Ishikawa (cell line): ENCODE measurements around the gene GPC6.

Source experiments
- CEBPB ChIP-seq: IDR thresholded peaks from 2 replicates; pipeline ENCODE4 v1.6.1; 2012
- CREB1 ChIP-seq: IDR thresholded peaks from 2 replicates; pipeline ENCODE4 v1.6.1; 2012; ENCODE audit warnings: low read depth
- EGR1 ChIP-seq: IDR thresholded peaks from 2 replicates; pipeline ENCODE4 v1.6.1; 2012
- EP300 ChIP-seq: IDR thresholded peaks from 2 replicates; pipeline ENCODE4 v1.6.1; 2012; ENCODE audit warnings: borderline replicate concordance
- FOXM1 ChIP-seq: IDR thresholded peaks from 2 replicates; pipeline ENCODE4 v1.6.1; 2012; ENCODE audit warnings: low read depth, borderline replicate concordance
- NFIC ChIP-seq: IDR thresholded peaks from 2 replicates; pipeline ENCODE4 v1.6.1; 2012
- RAD21 ChIP-seq: IDR thresholded peaks from 2 replicates; pipeline ENCODE4 v1.6.1; 2012; ENCODE audit warnings: low read depth
- TAF1 ChIP-seq: IDR thresholded peaks from 2 replicates; pipeline ENCODE4 v1.6.1; 2012; ENCODE audit warnings: low read depth, mild to moderate bottlenecking
- TCF12 ChIP-seq: IDR thresholded peaks from 2 replicates; pipeline ENCODE4 v1.6.1; 2012; ENCODE audit warnings: low read depth
- TEAD4 ChIP-seq: IDR thresholded peaks from 2 replicates; pipeline ENCODE4 v1.6.1; 2012
- YY1 ChIP-seq: IDR thresholded peaks from 2 replicates; pipeline ENCODE4 v1.6.1; 2012; ENCODE audit warnings: low read depth
- ZBTB7A ChIP-seq: IDR thresholded peaks from 2 replicates; pipeline ENCODE4 v1.6.1; 2012; ENCODE audit warnings: low read depth
- TF ChIP-seq, protein P1 (sequence below): IDR thresholded peaks from 2 replicates; pipeline ENCODE4 v1.6.1; 2012
- TF ChIP-seq, protein P2 (sequence below): IDR thresholded peaks from 2 replicates; pipeline ENCODE4 v1.6.1; 2012
- TF ChIP-seq, protein P3 (sequence below): IDR thresholded peaks from 2 replicates; pipeline ENCODE4 v1.6.1; 2012; ENCODE audit warnings: low read depth, mild to moderate bottlenecking

Gene GPC6

DNA sequence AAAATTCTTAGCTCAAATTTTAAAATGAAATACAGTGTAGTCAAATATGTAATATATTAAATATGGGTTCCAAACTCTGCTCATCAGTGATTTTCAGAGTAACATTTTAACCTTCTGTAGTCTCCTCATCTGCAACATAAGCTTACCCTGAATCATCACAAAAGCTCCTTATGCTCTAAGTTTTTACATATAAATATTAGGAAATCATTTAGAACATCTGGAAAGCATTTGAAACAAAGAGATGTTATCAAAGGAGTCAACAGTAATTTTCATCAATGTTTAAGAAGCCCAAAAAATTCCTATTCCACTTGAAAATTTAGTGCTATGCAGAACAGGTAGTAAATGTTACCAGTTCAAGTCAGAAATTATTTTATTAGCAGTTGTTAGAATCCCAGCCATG lies 1028.1 kb downstream of the GPC6 start:
- TF ChIP-seq FOXM1 (no peak), YY1 (no peak), TAF1 (no peak), TEAD4 (no peak), CREB1 (no peak), EGR1 (no peak), EP300 (no peak), NFIC (no peak), TCF12 (no peak), ZBTB7A (no peak), RAD21 (no peak), CEBPB (no peak)
- TF ChIP-seq, protein P1, sequence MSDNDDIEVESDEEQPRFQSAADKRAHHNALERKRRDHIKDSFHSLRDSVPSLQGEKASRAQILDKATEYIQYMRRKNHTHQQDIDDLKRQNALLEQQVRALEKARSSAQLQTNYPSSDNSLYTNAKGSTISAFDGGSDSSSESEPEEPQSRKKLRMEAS: no peak
- TF ChIP-seq, protein P2, sequence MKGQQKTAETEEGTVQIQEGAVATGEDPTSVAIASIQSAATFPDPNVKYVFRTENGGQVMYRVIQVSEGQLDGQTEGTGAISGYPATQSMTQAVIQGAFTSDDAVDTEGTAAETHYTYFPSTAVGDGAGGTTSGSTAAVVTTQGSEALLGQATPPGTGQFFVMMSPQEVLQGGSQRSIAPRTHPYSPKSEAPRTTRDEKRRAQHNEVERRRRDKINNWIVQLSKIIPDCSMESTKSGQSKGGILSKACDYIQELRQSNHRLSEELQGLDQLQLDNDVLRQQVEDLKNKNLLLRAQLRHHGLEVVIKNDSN: no peak
- TF ChIP-seq, protein P3, sequence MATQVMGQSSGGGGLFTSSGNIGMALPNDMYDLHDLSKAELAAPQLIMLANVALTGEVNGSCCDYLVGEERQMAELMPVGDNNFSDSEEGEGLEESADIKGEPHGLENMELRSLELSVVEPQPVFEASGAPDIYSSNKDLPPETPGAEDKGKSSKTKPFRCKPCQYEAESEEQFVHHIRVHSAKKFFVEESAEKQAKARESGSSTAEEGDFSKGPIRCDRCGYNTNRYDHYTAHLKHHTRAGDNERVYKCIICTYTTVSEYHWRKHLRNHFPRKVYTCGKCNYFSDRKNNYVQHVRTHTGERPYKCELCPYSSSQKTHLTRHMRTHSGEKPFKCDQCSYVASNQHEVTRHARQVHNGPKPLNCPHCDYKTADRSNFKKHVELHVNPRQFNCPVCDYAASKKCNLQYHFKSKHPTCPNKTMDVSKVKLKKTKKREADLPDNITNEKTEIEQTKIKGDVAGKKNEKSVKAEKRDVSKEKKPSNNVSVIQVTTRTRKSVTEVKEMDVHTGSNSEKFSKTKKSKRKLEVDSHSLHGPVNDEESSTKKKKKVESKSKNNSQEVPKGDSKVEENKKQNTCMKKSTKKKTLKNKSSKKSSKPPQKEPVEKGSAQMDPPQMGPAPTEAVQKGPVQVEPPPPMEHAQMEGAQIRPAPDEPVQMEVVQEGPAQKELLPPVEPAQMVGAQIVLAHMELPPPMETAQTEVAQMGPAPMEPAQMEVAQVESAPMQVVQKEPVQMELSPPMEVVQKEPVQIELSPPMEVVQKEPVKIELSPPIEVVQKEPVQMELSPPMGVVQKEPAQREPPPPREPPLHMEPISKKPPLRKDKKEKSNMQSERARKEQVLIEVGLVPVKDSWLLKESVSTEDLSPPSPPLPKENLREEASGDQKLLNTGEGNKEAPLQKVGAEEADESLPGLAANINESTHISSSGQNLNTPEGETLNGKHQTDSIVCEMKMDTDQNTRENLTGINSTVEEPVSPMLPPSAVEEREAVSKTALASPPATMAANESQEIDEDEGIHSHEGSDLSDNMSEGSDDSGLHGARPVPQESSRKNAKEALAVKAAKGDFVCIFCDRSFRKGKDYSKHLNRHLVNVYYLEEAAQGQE: no peak

DNA sequence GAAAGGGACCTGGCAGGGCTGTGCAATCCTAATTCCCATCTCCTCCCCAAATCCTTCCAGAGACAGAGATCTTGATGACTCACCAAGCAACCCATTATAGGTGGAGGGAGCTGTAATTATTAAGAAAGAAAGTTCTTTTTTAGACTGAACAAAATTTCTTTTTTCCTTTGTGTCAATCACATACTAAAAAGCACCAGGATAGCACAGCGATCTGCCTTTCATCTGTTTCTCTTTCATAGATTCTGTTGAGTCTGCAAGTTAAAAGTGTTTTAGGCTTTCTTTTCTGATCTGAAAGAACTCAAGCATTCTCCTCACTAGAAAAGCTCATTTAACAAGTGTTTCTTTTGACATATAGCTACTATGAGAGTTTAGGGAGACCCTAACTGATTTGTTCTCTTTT lies 1030.1 kb downstream of the GPC6 start:
- TF ChIP-seq, protein P2: no peak
- no peak for TF ChIP-seq TCF12
- TF ChIP-seq, protein P1: no peak
- no peak for TF ChIP-seq YY1
- no peak for TF ChIP-seq FOXM1
- TF ChIP-seq CEBPB: no peak
- TF ChIP-seq TEAD4: no peak
- no peak for TF ChIP-seq TAF1
- TF ChIP-seq ZBTB7A: no peak

DNA sequence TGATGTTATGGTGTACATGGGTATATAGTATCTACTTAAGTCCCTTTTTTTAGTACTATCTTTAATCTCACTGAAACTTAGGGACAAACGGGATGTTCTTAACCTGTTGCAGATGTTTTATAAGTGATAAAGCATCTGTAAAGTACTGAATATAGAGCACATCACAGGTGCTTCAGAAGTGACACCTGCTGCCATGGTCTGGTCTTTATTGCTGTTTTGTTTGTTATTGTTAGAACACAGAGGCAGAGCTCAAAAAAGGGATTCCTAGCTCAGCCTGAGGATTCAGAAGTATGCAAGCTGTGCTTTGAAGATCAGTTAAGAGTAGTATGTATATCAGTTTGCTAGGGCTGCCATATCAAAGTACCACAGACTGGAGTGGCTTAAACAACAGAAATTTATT lies 1033.4 kb downstream of the GPC6 start:
- TF ChIP-seq TCF12 (no peak), NFIC (no peak), CREB1 (no peak), EGR1 (no peak), RAD21 (no peak), YY1 (no peak), ZBTB7A (no peak), FOXM1 (no peak), TEAD4 (no peak), CEBPB (no peak), EP300 (no peak), TAF1 (no peak)
- TF ChIP-seq, protein P1: no peak
- TF ChIP-seq, protein P3: no peak
- TF ChIP-seq, protein P2: no peak

DNA sequence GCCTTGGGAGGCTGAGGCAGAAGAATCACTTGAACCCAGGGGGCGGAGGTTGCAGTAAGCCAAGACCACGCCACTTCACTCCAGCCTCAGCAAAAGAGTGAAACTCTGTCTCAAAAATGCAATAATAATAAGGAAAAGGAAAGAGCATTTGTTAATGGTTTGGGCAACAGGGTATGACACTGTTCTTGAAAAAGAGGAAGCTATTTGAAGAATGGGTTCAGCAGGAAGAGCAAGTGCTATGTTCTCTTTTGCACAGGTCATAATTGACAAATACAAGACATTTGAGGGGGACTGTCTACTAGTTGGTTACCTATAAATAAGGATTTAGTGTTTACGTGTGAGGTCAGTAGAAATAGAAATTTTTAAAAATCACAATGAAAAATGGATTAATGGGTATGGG lies 1034.6 kb downstream of the GPC6 start:
- TF ChIP-seq FOXM1: no peak
- no peak for TF ChIP-seq TEAD4
- TF ChIP-seq, protein P3: no peak
- no peak for TF ChIP-seq EGR1
- no peak for TF ChIP-seq CREB1
- no peak for TF ChIP-seq EP300
- no peak for TF ChIP-seq CEBPB
